ENCODE results near the gene CHST2. TPM values are rescaled to one million over a fixed set of nuclear protein-coding genes. Genes with fewer than 3 reads are reported as not detected.

The CHST2 gene
- total RNA-seq, 1 experiment from 2014 or later, result 2.3 TPM

DNA sequence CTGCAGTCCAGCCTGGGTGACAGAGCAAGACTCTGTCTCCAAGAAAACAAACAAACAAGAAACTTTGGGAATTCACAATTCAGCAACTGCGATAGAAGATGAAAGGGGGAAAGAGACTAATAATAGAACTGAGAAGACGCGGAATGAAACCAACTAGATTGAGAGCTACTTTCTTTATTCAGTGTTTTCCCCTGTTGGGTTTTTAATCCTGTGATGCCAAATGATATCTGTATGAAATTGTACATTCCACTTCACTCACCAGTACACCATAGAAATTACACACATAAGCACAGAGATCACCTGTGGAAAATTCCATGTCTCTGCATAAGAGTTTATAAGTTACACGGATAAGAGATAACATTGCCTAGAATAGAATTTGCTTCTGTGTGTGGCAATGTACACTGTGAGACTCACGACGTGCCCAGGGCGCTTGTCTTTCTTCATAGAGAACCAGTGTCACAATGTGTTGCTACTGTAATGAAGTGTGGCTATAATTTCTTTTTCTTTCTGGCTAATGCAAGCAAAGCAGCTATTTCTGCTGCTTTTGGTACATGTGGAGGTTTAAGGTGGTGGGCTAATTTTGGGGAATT, 17.7 kb upstream of the CHST2 start:
- DNase-seq (ENCODE audit: unreplicated experiment), result no peak
- intact Hi-C loops (cut with micrococcal nuclease), result no loop called here
- BruUV-seq (replicated peaks), result no TSS peak
- ChIA-PET CTCF (interaction anchor here (0.6 kb wide), 1 partner anchor 542 kb away, joined by 3 read pairs; no protein-coding TSS in a partner anchor), POLR2A (no interaction called here)
- Mint-ChIP-seq H3K9me3 (ENCODE audit: unreplicated experiment) (peaks cover 5% of the 10 kb centered on the region), H3K27ac (ENCODE audit: low read depth, unreplicated experiment) (no peak overlapping the region), H3K36me3 (ENCODE audit: insufficient read depth, unreplicated experiment) (no peaks in the 10 kb centered on the region), H3K27me3 (ENCODE audit: insufficient read depth, unreplicated experiment) (peaks cover 9% of the 10 kb centered on the region), H3K4me1 (ENCODE audit: insufficient read depth, unreplicated experiment) (no peaks in the 10 kb centered on the region), H3K4me3 (ENCODE audit: unreplicated experiment) (no peak overlapping the region)
- TF ChIP-seq CTCF (IDR thresholded peaks at IDR 0.05; ENCODE audit: unreplicated experiment), result no peak

- DNase-seq (ENCODE audit: unreplicated experiment), result no peak
- Mint-ChIP-seq H3K4me3 (ENCODE audit: unreplicated experiment) (no peak overlapping the region), H3K27me3 (ENCODE audit: insufficient read depth, unreplicated experiment) (peaks cover 9% of the 10 kb centered on the region), H3K9me3 (ENCODE audit: unreplicated experiment) (peaks cover 5% of the 10 kb centered on the region), H3K27ac (ENCODE audit: low read depth, unreplicated experiment) (no peak overlapping the region), H3K4me1 (ENCODE audit: insufficient read depth, unreplicated experiment) (no peaks in the 10 kb centered on the region), H3K36me3 (ENCODE audit: insufficient read depth, unreplicated experiment) (no peaks in the 10 kb centered on the region)
- ChIA-PET POLR2A (interaction anchor here (1.0 kb wide), 1 partner anchor 98 kb away, joined by 3 read pairs; no protein-coding TSS in a partner anchor), CTCF (interaction anchor here (0.7 kb wide), 1 partner anchor 65 kb away, joined by 3 read pairs; no protein-coding TSS in a partner anchor)
- no TSS peak for BruUV-seq (replicated peaks)
- intact Hi-C loops (cut with micrococcal nuclease), result no loop called here
- no peak for TF ChIP-seq CTCF (IDR thresholded peaks at IDR 0.05; ENCODE audit: unreplicated experiment)
Measured at GRCh38 chr3:143103652-143104051, 15.9 kb upstream of the CHST2 start.

GRCh38 chr3:143105170-143105569, 14.4 kb upstream of the CHST2 start:
- H3K9me3 Mint-ChIP-seq (ENCODE audit: unreplicated experiment), result peaks cover 5% of the 10 kb centered on the region
- peaks cover 9% of the 10 kb centered on the region for H3K27me3 Mint-ChIP-seq (ENCODE audit: insufficient read depth, unreplicated experiment)
- H3K4me1 Mint-ChIP-seq (ENCODE audit: insufficient read depth, unreplicated experiment), result no peaks in the 10 kb centered on the region
- DNase-seq (ENCODE audit: unreplicated experiment), result no peak
- no peak overlapping the region for H3K4me3 Mint-ChIP-seq (ENCODE audit: unreplicated experiment)
- no TSS peak for BruUV-seq (replicated peaks)
- POLR2A ChIA-PET, result no interaction called here
- intact Hi-C loops (cut with micrococcal nuclease), result no loop called here
- H3K36me3 Mint-ChIP-seq (ENCODE audit: insufficient read depth, unreplicated experiment), result no peaks in the 10 kb centered on the region
- CTCF ChIA-PET, result interaction anchor here (0.6 kb wide), 2 partner anchors 15 to 149 kb away, joined by 3 read pairs; no protein-coding TSS in a partner anchor
- TF ChIP-seq CTCF (IDR thresholded peaks at IDR 0.05; ENCODE audit: unreplicated experiment), result no peak
- H3K27ac Mint-ChIP-seq (ENCODE audit: low read depth, unreplicated experiment), result no peak overlapping the region

DNA sequence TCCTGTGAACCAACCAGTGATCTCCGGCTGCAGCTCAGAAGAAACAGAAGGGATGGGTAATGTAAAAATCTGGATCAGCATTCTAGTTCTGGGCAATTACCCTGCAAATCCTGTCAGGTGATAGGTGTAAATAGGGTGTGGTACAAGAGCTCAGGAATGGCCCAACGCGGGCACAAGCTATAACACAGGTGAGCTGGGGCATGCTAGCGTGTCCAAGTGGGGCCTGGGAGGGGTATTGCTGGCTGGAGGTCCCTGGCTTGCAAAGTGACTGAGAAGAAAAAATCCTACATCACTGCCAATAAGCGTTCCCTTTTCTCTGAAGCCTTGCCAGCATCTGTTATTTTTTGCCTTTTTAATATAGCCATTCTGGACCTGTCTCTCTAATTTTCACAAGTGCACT, 9.7 kb upstream of the CHST2 start:
- Mint-ChIP-seq H3K27me3 (ENCODE audit: insufficient read depth, unreplicated experiment) (no peaks in the 10 kb centered on the region), H3K9me3 (ENCODE audit: unreplicated experiment) (peaks cover 1% of the 10 kb centered on the region), H3K27ac (ENCODE audit: low read depth, unreplicated experiment) (no peak overlapping the region), H3K4me1 (ENCODE audit: insufficient read depth, unreplicated experiment) (no peaks in the 10 kb centered on the region), H3K4me3 (ENCODE audit: unreplicated experiment) (no peak overlapping the region), H3K36me3 (ENCODE audit: insufficient read depth, unreplicated experiment) (no peaks in the 10 kb centered on the region)
- POLR2A ChIA-PET, result interaction anchor here (0.6 to 1.0 kb wide), 2 partner anchors 17 to 53 kb away, joined by 3 to 4 read pairs; no protein-coding TSS in a partner anchor
- TF ChIP-seq CTCF (IDR thresholded peaks at IDR 0.05; ENCODE audit: unreplicated experiment), result no peak
- CTCF ChIA-PET, result interaction anchor here (0.5 to 0.6 kb wide), 3 partner anchors 11 to 545 kb away, joined by 3 to 4 read pairs (median 3); no protein-coding TSS in a partner anchor
- no TSS peak for BruUV-seq (replicated peaks)
- no peak for DNase-seq (ENCODE audit: unreplicated experiment)
- intact Hi-C loops (cut with micrococcal nuclease), result no loop called here
